Measurements from ENCODE around the gene LDB2.
"Not testable (repeated sequence)": the region's sequence is repeated elsewhere in the genome, so short reads cannot be mapped to it uniquely, and the experiment has no call there.

The LDB2 gene

DNA sequence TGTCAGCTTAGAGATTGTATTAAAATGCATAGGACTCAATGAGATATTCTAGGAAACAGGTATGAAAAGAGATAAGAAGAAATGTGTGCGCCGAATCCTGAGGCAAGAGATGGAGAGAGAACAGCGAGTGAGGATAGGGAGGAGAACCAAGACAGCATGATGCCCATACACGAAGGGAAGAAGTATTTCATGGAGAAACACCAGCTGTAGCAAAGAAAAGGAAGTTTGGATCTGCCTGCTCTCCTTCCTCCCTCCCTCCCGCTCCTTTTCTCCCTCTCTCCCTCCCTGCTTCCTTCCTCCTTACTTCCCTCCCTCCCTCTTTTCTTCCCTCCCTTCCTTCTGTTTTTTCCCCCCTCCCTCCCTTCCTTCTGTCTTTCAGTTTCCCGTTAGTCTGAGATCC lies 353.6 kb downstream of the LDB2 start:
- no peak for DNase-seq (ENCODE audit: low spot score)

- DNase-seq (ENCODE audit: low spot score): no peak
These were observed 354.2 kb downstream of the LDB2 start for GRCh38 chr4:16544251-16544721.

DNA sequence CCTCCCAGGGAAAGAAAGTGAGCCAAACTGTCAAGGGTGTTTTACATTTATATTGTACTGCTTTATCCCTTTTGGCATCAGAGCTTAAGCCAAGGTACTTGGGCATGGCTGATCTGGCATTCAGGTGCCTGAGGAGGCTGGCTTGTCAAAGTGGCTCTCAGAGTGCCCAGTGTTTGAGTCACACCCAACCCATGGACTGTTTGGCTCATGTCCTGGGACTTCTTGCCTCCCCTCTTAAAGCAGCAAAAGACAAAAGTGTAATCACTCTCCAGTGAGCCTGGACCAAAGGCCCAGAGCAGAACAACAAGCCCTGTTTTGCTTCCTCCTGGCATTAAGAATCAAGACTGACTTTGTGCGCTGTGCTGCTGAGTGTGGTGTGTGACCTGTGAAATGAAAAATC lies 360.5 kb downstream of the LDB2 start:
- DNase-seq (ENCODE audit: low spot score): no peak

DNA sequence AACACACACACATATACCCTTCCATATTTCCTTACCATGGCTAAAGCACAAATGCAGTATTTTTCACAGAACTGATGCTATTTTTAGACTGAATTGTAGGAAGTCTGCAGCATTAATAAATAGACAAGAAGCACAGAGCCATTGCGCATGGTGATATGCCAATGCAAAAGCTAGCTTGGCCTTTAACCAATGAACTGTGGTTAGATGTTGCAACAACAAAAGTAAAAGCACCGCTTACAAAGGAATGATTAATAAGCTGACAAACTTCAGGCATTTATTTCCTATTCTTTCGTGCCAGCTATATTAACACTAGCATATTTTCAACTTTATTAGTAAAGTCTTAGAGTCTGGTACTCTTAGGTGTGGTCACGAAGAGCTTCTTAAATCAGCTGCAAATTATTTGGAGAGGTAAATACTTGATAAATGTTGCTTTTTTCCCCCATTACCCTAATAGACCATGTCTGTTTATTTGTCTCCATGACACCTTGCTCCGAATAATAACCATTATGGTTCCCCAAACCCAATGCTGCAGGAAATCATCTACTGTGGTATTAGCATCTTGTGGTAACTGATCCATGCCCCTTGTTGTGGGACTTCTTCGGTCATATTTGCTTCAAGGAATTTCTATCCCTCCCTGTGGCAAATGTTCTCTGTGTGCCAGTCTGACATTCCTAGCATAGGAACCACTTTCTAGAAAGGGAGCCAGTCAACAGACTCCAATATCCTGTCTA lies 366.0 kb downstream of the LDB2 start:
- DNase-seq (ENCODE audit: low spot score): no peak

- no peak for DNase-seq (ENCODE audit: low spot score)
These were observed 367.5 kb downstream of the LDB2 start for GRCh38 chr4:16530688-16531635.

DNA sequence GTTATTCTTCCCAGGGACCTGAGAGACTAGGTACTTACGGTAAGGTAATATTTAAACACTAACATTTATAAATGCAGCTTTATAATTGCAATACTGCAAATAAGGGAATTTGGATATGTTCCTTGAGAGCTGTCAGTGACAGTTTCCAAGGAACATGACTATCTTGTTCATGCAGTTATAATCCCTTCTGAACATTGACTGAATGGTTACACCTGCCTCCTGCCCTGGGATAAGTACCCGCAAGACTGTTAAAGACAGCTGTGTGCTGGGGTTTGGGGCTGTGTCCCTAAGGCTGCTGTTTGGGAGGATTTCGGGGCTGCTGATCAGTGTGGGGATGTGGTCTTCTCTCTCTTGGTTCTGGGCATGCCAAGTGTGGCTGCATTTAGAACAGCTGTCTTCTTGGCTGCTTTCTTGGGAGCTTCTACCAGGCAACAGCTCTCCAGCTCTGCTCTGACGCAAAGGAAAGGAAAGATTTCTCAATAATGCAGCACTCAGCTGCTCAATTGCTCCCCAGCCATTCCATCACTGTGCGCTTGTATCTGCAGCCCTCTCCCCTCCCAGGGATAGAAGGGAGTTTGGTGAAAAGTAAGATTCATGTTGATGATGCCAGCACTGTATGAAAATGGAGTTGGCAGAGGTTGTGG lies 373.4 kb downstream of the LDB2 start:
- DNase-seq (ENCODE audit: low spot score): no peak

- no peak for DNase-seq (ENCODE audit: low spot score)
These were observed 374.0 kb downstream of the LDB2 start for GRCh38 chr4:16524406-16524805.

- DNase-seq (ENCODE audit: low spot score): not testable (repeated sequence)
These were observed 374.9 kb downstream of the LDB2 start for GRCh38 chr4:16523526-16523925.

- no peak for DNase-seq (ENCODE audit: low spot score)
These were observed 377.1 kb downstream of the LDB2 start for GRCh38 chr4:16521156-16521915.

GRCh38 chr4:16516796-16517439 lies 381.5 kb downstream of the LDB2 start:
- no peak for DNase-seq (ENCODE audit: low spot score)

GRCh38 chr4:16513876-16514275 lies 384.6 kb downstream of the LDB2 start:
- DNase-seq (ENCODE audit: low spot score): no peak

DNA sequence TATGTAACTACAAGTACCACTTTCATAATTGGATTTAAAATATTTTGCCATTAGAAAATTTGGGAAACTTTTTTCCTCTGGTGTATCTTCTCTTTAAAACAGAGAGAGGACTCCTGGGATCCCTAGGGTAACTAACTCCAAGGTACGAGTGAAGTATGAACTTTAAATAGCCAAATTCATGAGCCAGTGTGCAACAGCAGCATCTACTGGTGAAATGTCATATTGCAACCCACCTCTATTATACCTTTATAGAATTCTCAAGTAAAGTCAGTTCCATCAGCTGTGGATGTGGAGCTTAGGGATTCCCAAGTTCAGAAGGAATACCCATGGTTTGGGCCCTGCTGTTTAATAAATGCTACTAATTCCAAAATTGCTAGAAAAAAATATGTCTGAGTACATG lies 389.5 kb downstream of the LDB2 start:
- DNase-seq (ENCODE audit: low spot score): no peak

GRCh38 chr4:16505726-16506125 lies 392.7 kb downstream of the LDB2 start:
- DNase-seq (ENCODE audit: low spot score): no peak

GRCh38 chr4:16505267-16505666 lies 393.2 kb downstream of the LDB2 start:
- DNase-seq (ENCODE audit: low spot score): no peak

GRCh38 chr4:16503421-16504100 lies 394.9 kb downstream of the LDB2 start:
- no peak for DNase-seq (ENCODE audit: low spot score)

DNA sequence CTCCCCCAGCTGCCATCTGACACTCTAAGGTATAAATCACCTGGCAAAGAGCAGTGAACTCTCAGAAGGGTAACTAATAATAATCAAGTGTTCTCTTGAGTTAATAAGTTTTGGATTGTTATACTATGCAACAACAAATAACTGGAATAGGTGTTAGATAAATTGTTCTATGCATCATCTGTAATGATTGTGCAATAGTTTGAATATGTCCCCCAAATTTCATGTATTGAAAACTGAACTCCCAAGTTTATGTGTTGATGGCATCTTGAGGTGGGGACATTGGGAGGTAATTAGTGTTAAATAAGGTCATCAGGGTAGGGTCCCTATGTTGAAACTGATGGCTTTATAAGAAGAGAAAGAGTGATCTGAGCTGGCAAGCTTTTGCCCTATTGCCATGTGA lies 399.5 kb downstream of the LDB2 start:
- no peak for DNase-seq (ENCODE audit: low spot score)

DNA sequence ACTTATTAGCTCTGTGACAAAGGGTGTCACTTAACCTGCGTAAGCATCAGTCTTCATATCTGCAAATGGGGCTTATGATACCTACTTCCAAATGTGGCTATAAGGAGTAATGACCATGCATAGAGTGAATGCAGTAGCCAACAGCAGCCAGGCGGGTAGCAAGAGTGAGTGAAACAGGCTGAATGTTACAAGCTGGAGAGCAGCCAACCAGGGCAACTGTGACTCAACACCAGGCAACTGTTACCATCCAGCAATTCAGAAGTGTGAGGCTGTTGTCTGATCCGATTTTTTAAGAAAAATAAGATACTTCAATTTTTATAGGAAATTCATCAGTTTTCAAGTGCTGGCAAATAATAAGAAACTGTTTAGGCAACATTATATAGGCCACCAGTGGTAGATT lies 401.9 kb downstream of the LDB2 start:
- peak; percentile 61 for DNase-seq (ENCODE audit: low spot score)

DNA sequence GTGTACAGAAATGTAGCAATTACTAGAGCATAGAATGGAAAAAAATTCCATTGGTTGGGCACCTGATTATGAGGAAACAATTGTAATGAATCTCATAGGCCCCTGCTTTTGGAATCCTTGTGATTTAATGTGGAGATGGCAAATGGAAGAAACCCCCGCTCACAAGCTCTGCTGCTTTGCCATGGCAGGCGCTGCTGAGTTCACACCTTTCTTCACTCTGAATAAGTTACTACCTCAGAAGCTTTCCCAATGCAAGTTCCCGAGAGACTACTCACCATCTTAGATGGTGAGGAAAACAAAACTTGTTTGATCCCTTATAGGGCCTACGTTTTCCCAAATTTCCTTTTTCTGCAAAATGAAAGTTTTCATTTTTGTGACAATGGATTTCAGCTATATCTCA lies 405.6 kb downstream of the LDB2 start:
- DNase-seq (ENCODE audit: low spot score): no peak

DNA sequence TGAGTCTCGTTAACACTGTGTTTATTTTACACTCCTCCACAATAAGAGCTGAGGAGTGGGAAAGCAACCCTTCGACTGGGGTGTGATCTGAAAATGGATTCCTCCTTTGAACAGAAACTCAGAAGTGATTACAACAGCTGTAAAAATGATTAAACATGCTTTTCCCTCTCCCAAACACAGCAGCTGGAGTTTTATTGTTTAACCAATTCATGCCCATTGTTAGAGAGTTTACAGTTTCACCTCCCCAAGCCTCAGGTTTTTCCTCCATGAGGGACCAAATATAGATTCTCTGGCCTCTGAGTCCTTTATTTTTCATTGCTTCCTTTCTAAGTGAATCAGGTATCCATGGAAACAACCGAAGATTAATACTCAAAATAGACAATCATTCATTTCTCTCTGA lies 409.2 kb downstream of the LDB2 start:
- DNase-seq (ENCODE audit: low spot score): no peak

DNA sequence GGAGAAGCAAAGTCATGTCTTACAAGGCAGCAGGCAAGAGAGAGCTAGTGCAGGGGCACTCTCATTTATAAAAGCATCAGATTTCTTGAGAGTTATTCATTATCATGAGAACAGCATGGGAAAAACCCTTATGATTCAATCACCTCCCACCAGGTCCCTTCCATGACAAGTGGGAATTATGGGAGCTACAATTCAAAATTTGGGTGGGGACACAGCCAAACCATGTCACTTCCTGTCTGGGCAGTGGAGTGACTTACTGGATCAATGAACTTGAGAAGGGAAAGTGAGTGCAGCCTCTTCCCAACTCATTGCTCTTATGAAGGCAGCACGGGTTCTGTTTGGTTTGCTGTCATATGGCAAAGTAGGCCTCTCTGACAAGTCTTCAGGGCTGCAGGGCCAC lies 410.4 kb downstream of the LDB2 start:
- DNase-seq (ENCODE audit: low spot score): no peak

DNA sequence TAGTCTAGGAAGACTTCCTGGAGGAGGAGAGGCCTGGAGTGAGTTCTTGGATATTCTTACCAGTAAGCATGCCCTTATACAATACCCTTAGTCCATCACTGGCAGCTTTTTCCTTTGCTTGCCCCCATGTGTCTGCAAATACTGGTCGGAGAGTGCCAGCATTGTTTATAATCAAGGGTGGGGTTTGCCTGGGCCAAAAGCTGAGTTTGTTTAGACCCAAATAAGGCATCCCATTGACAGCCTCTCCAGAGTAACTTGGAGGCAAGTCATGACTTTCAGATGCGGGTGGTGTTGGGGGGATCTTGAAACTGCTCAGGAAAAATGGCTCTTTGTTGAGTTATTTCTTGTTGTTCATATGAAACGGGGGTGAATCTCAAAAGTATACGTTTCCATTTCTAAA lies 413.7 kb downstream of the LDB2 start:
- no peak for DNase-seq (ENCODE audit: low spot score)

All from RKO (cell line).